ENCODE measurements around the gene VAMP5. TPM values are rescaled to one million over a fixed set of nuclear protein-coding genes. Genes with fewer than 3 reads are reported as not detected.

VAMP5 gene
- total RNA-seq, 6 donors from 2014 or later: 20.5 to 105 (median 44.0) TPM

- WGBS, 2 donors: 79 to 80% methylated on average over 14 of the region's 14 CpGs
- no peak for ATAC-seq (ENCODE audit: low FRiP score in 2 of 2)
- peaks cover 9 to 38% (median 23%) of the 10 kb centered on the region in 4 donors for H3K36me3 ChIP-seq
- no peak overlapping the region for H3K27ac ChIP-seq
- TF ChIP-seq CTCF (IDR thresholded peaks at IDR 0.05): no peak
- no peak for TF ChIP-seq POLR2AphosphoS5 (IDR thresholded peaks at IDR 0.05)
- no peak for TF ChIP-seq EP300 (IDR thresholded peaks at IDR 0.05)
- no peak for TF ChIP-seq POLR2A (IDR thresholded peaks at IDR 0.05)
- DNase-seq: no peak
- H3K4me3 ChIP-seq: no peak overlapping the region
- no peaks in the 10 kb centered on the region for H3K27me3 ChIP-seq
- H3K9me3 ChIP-seq: no peaks in the 10 kb centered on the region
- peaks cover 29 to 57% (median 37%) of the 10 kb centered on the region in 4 donors for H3K4me1 ChIP-seq
These were observed 14.5 kb downstream of the VAMP5 start for GRCh38 chr2:85598594-85599340.

GRCh38 chr2:85599468-85600234 is 15.4 kb downstream of the VAMP5 start:
- peak overlapping the region in 2 of 4 donors; percentile 31 to 92 for H3K27ac ChIP-seq

GRCh38 chr2:85600235-85600575 is 16.0 kb downstream of the VAMP5 start:
- Histone ChIP-seq H3K36me3 (peaks cover 9 to 38% (median 23%) of the 10 kb centered on the region in 4 donors), H3K9me3 (no peaks in the 10 kb centered on the region), H3K4me1 (peaks cover 34 to 58% (median 40%) of the 10 kb centered on the region in 4 donors), H3K27ac (peak overlapping the region in 3 of 4 donors; percentile 31 to 92 (median 87)), H3K27me3 (no peaks in the 10 kb centered on the region), H3K4me3 (no peak overlapping the region)
- TF ChIP-seq EP300 (IDR thresholded peaks at IDR 0.05): no peak
- TF ChIP-seq POLR2A (IDR thresholded peaks at IDR 0.05): no peak
- no peak for TF ChIP-seq POLR2AphosphoS5 (IDR thresholded peaks at IDR 0.05)
- TF ChIP-seq CTCF (IDR thresholded peaks at IDR 0.05): no peak
- ATAC-seq (ENCODE audit: low FRiP score in 2 of 2) (no peak), DNase-seq (no peak)
- 72% methylated on average over 3 of the region's 3 CpGs; no CpG with 5 or more reads in 1 of the 2 donors for WGBS, 2 donors

More at GRCh38 chr2:85599468-85600234, 15.4 kb downstream of the VAMP5 start:
- H3K4me3 ChIP-seq: no peak overlapping the region
- TF ChIP-seq POLR2AphosphoS5 (IDR thresholded peaks at IDR 0.05): no peak
- no peak for TF ChIP-seq POLR2A (IDR thresholded peaks at IDR 0.05)
- TF ChIP-seq CTCF (IDR thresholded peaks at IDR 0.05): no peak
- TF ChIP-seq EP300 (IDR thresholded peaks at IDR 0.05): no peak
- peaks cover 31 to 57% (median 38%) of the 10 kb centered on the region in 4 donors for H3K4me1 ChIP-seq
- peaks cover 9 to 38% (median 23%) of the 10 kb centered on the region in 4 donors for H3K36me3 ChIP-seq
- no peaks in the 10 kb centered on the region for H3K27me3 ChIP-seq
- ATAC-seq (ENCODE audit: low FRiP score in 2 of 2) (no peak), DNase-seq (no peak)
- WGBS, 2 donors: 72 to 75% methylated on average over 14 to 17 of the region's 17 CpGs
- no peaks in the 10 kb centered on the region for H3K9me3 ChIP-seq

GRCh38 chr2:85600951-85601770 is 16.9 kb downstream of the VAMP5 start:
- no peaks in the 10 kb centered on the region for H3K27me3 ChIP-seq
- no peak for ATAC-seq (ENCODE audit: low FRiP score in 2 of 2)
- 71 to 84% methylated on average over 3 to 6 of the region's 6 CpGs for WGBS, 2 donors
- TF ChIP-seq POLR2A (IDR thresholded peaks at IDR 0.05) (no peak), POLR2AphosphoS5 (IDR thresholded peaks at IDR 0.05) (no peak), EP300 (IDR thresholded peaks at IDR 0.05) (no peak), CTCF (IDR thresholded peaks at IDR 0.05) (no peak)
- peak overlapping the region; percentile 87 to 92 (median 92) for H3K27ac ChIP-seq
- peak overlapping the region; percentile 42 to 80 (median 67) for H3K4me3 ChIP-seq
- no peak for DNase-seq
- peaks cover 9 to 38% (median 23%) of the 10 kb centered on the region in 4 donors for H3K36me3 ChIP-seq
- H3K9me3 ChIP-seq: no peaks in the 10 kb centered on the region
- peaks cover 43 to 63% (median 47%) of the 10 kb centered on the region in 4 donors for H3K4me1 ChIP-seq
